NCI-H2029 (cell line): Measurements from ENCODE around the gene CFAP299.
A peak's percentile ranks its signal among the peaks of the same experiment; 100 is the strongest.
"Not testable (repeated sequence)": the region's sequence is repeated elsewhere in the genome, so short reads cannot be mapped to it uniquely, and the experiment has no call there.

Experiments used
- DNase-seq: peaks from one replicate; lab custom pipeline; 2025; lab: John Stamatoyannopoulos, UW

CFAP299 gene

GRCh38 chr4:80335554-80336358 lies at the start of gene CFAP299:
TSS of gene CFAP299 (plus strand) at chr4:80335730.
- DNase-seq, result peak; percentile 70

- no peak for DNase-seq
These were observed 49.1 kb upstream of the CFAP299 start for GRCh38 chr4:80286451-80286850.

- DNase-seq, result not testable (repeated sequence)
These were observed 44.9 kb upstream of the CFAP299 start for GRCh38 chr4:80290665-80291064.

- no peak for DNase-seq
These were observed 41.3 kb upstream of the CFAP299 start for GRCh38 chr4:80294206-80294605.

GRCh38 chr4:80295336-80295735 lies 40.2 kb upstream of the CFAP299 start:
- DNase-seq, result no peak

GRCh38 chr4:80295826-80296225 lies 39.7 kb upstream of the CFAP299 start:
- no peak for DNase-seq

- no peak for DNase-seq
These were observed 33.6 kb upstream of the CFAP299 start for GRCh38 chr4:80301884-80302283.

- DNase-seq, result no peak
These were observed 32.8 kb upstream of the CFAP299 start for GRCh38 chr4:80302616-80303223.

GRCh38 chr4:80305466-80305865 lies 30.1 kb upstream of the CFAP299 start:
- DNase-seq, result no peak

- no peak for DNase-seq
These were observed 29.3 kb upstream of the CFAP299 start for GRCh38 chr4:80306260-80306659.

- peak; percentile 28 for DNase-seq
These were observed 28.3 kb upstream of the CFAP299 start for GRCh38 chr4:80307183-80307735.

- no peak for DNase-seq
These were observed 27.6 kb upstream of the CFAP299 start for GRCh38 chr4:80307774-80308465.

GRCh38 chr4:80308466-80308822 lies 27.1 kb upstream of the CFAP299 start:
- DNase-seq, result no peak

GRCh38 chr4:80309294-80310004 lies 26.1 kb upstream of the CFAP299 start:
- DNase-seq, result no peak

GRCh38 chr4:80311130-80311529 lies 24.4 kb upstream of the CFAP299 start:
- no peak for DNase-seq

GRCh38 chr4:80312124-80312523 lies 23.4 kb upstream of the CFAP299 start:
- DNase-seq, result no peak

GRCh38 chr4:80313627-80314026 lies 21.9 kb upstream of the CFAP299 start:
- DNase-seq, result no peak

GRCh38 chr4:80315848-80316247 lies 19.7 kb upstream of the CFAP299 start:
- DNase-seq, result not testable (repeated sequence)

GRCh38 chr4:80321341-80321740 lies 14.2 kb upstream of the CFAP299 start:
- no peak for DNase-seq

GRCh38 chr4:80321776-80322175 lies 13.8 kb upstream of the CFAP299 start:
- DNase-seq, result no peak

GRCh38 chr4:80322716-80323115 lies 12.8 kb upstream of the CFAP299 start:
- no peak for DNase-seq

- no peak for DNase-seq
These were observed 11.4 kb upstream of the CFAP299 start for GRCh38 chr4:80324171-80324570.
